Measurements from ENCODE around the gene SEC31A. TPM values are rescaled to one million over a fixed set of nuclear protein-coding genes. Genes with fewer than 3 reads are reported as not detected.
A peak's percentile ranks its signal among the peaks of the same experiment; 100 is the strongest.

SEC31A gene
- total RNA-seq, 1 donor from 2014 or later = 308 TPM

DNA sequence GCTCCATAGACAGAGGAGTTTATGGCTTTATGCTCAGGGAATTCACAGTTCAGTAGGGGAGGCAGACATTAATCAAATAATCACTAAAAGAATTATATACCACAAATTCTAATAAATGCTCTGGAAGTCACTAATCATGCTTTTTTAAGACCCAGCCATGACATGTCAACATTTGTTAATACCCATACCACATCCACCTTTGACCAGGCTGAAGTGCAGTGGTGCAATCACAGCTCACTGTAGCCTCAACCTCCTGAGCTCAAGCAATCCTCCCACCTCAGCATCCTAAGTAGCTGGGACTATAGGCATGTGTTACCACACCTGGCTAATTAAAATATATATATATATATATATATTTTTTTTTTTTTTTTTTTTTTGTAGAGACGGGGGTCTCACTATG is 79.6 kb downstream of the SEC31A start:
- Mint-ChIP-seq H3K4me1 (peaks cover 16% of the 10 kb centered on the region), H3K27ac (no peak overlapping the region), H3K27me3 (ENCODE audit: low read depth) (peaks cover 2% of the 10 kb centered on the region), H3K4me3 (no peak overlapping the region), H3K36me3 (no peaks in the 10 kb centered on the region), H3K9me3 (no peaks in the 10 kb centered on the region)
- TF ChIP-seq CTCF (IDR thresholded peaks at IDR 0.05; ENCODE audit: unreplicated experiment) = no peak
- DNase-seq (ENCODE audit: low spot score in 2 of 2, unreplicated experiment in 2 of 2) = no peak

DNA sequence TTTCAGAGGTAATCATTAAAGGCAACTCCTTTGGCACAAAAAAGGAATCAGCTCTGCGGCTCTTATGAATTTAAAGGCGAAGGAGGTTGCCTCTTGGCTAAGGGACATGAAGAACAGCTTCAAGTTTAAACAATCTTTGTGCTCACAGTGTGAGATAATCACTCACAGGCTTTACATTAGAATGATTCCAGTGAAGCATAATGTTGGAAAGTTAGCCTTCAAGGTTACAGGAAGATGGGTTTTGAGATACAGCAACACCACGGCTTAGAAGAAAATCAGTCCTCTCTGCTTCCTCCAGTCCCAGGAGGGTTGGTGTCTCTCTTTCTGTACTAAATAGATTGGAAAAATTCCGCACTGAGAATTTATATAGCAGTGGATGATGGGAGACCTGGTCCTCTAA is 80.8 kb downstream of the SEC31A start:
- Mint-ChIP-seq H3K27ac (peak overlapping the region; percentile 44), H3K4me3 (no peak overlapping the region), H3K27me3 (ENCODE audit: low read depth) (peaks cover 2% of the 10 kb centered on the region), H3K4me1 (peaks cover 16% of the 10 kb centered on the region), H3K36me3 (no peaks in the 10 kb centered on the region), H3K9me3 (no peaks in the 10 kb centered on the region)
- no peak for TF ChIP-seq CTCF (IDR thresholded peaks at IDR 0.05; ENCODE audit: unreplicated experiment)
- DNase-seq (ENCODE audit: low spot score in 2 of 2, unreplicated experiment in 2 of 2) = no peak

DNA sequence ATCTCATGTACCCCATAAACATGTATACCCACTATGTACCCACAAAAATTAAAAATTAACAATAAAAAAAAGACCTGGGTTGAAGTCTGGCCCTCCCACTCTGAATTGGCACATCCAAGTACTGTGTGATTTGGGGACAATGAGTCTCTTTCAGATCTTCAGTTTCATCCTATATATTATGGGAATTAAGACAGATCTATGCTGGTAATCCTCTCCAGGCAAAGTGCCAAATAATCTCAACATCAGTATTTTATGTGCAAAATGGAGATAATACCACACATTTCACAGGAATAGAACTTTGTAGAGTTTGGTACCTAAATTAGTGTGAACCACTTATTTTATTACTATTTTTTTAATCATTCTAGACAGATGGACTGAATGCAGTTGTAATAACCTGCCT is 81.3 kb downstream of the SEC31A start:
- Mint-ChIP-seq H3K4me1 (peaks cover 16% of the 10 kb centered on the region), H3K27me3 (ENCODE audit: low read depth) (peaks cover 2% of the 10 kb centered on the region), H3K4me3 (no peak overlapping the region), H3K9me3 (no peaks in the 10 kb centered on the region), H3K27ac (no peak overlapping the region), H3K36me3 (no peaks in the 10 kb centered on the region)
- TF ChIP-seq CTCF (IDR thresholded peaks at IDR 0.05; ENCODE audit: unreplicated experiment) = no peak
- DNase-seq (ENCODE audit: low spot score in 2 of 2, unreplicated experiment in 2 of 2) = no peak

GRCh38 chr4:82803746-82804145 is 87.2 kb downstream of the SEC31A start:
- Mint-ChIP-seq H3K36me3 (no peaks in the 10 kb centered on the region), H3K9me3 (no peaks in the 10 kb centered on the region), H3K4me1 (peaks cover 6% of the 10 kb centered on the region), H3K27ac (no peak overlapping the region), H3K4me3 (no peak overlapping the region), H3K27me3 (ENCODE audit: low read depth) (peaks cover 32% of the 10 kb centered on the region)
- DNase-seq (ENCODE audit: low spot score in 2 of 2, unreplicated experiment in 2 of 2) = no peak
- TF ChIP-seq CTCF (IDR thresholded peaks at IDR 0.05; ENCODE audit: unreplicated experiment) = no peak

DNA sequence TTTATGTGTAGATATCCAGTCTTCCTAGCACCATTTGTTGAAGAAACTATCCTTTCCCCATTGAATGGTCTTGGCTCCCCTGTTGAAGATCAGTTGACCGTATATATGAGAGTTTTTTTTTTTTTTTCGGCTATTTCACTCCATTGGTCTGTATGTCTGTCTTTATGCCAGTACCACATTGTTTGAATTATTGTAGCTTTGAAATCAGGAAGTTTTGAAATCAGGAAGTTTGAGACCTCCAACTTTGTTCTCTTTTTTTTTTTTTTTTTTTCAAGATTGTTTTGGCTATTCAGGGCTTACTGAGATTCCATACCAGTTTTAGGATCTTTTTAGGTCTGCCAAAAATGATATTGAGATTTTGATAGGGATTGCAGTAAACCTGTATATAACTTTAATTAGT is 88.0 kb downstream of the SEC31A start:
- H3K27me3 Mint-ChIP-seq (ENCODE audit: low read depth) = peaks cover 32% of the 10 kb centered on the region
- no peaks in the 10 kb centered on the region for H3K36me3 Mint-ChIP-seq
- H3K9me3 Mint-ChIP-seq = no peaks in the 10 kb centered on the region
- no peak overlapping the region for H3K27ac Mint-ChIP-seq
- H3K4me3 Mint-ChIP-seq = no peak overlapping the region
- DNase-seq (ENCODE audit: low spot score in 2 of 2, unreplicated experiment in 2 of 2) = no peak
- no peak for TF ChIP-seq CTCF (IDR thresholded peaks at IDR 0.05; ENCODE audit: unreplicated experiment)
- H3K4me1 Mint-ChIP-seq = peaks cover 6% of the 10 kb centered on the region

DNA sequence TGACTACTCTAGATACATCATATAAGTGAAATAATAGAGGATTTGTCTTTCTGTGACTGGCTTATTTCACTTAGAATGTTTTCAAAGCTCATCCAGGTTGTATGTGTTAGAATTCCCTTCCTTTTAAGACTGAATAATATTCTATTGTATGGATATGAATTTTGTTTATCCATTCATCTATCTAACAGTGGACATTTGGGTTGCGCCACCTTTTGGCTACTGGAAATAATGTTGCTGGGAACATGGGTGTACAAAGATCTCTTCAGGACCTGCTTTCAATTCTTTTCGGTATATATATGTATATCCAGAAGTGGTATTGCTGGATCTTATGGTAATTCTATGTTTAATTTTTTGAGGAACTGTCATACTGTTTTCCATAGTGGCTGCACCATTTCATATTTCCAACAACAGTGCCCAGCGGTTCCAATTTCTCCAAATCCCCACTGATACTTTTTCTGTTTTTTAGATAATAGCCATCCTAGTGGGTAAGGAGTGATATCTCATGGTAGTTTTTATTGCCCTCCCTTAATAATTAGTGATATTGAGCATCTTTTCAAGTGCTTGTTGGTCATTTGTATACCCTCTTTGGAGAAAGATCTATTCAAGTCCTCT is 88.9 kb downstream of the SEC31A start:
- H3K27ac Mint-ChIP-seq = no peak overlapping the region
- no peaks in the 10 kb centered on the region for H3K36me3 Mint-ChIP-seq
- no peaks in the 10 kb centered on the region for H3K9me3 Mint-ChIP-seq
- no peak for TF ChIP-seq CTCF (IDR thresholded peaks at IDR 0.05; ENCODE audit: unreplicated experiment)
- DNase-seq (ENCODE audit: low spot score in 2 of 2, unreplicated experiment in 2 of 2) = no peak
- H3K4me1 Mint-ChIP-seq = peaks cover 12% of the 10 kb centered on the region
- H3K27me3 Mint-ChIP-seq (ENCODE audit: low read depth) = peaks cover 38% of the 10 kb centered on the region
- H3K4me3 Mint-ChIP-seq = no peak overlapping the region

Measured in mesothelial cell of epicardium (in vitro differentiated cells).